HEK293 (cell line): Measurements from ENCODE around the gene ABL2.

Experiments used
- CTCF ChIA-PET: fragments of 350-600 bp; formaldehyde crosslinking; extraction: SDS; loops from one replicate; lab custom pipeline; 2021; ENCODE audit warnings: antibody characterized with exemption; lab: Yijun Ruan, JAX
- POLR2A ChIA-PET: fragments of 300-600 bp; formaldehyde crosslinking; extraction: SDS; loops from one replicate; lab custom pipeline; 2020; ENCODE audit warnings: antibody characterized with exemption, inconsistent platforms; lab: Yijun Ruan, JAX
- H3K27ac ChIP-seq: fragments of 200-500 bp; sonication (Bioruptor generic); 2 replicates; pipeline ENCODE4 v1.5.1; 2014; ENCODE audit warnings: low read depth, low read length, control low read depth, inconsistent platforms; ENCODE audit errors: extremely low read depth
- H3K36me3 ChIP-seq, 2 experiments: fragments of 200-500 bp in 1 of 2; sonication (Bioruptor generic) in 1 of 2; 1 replicate in 1 of 2; 2 replicates in 1 of 2; pipeline ENCODE4 v1.5.1; 2014 to 2017; ENCODE audit warnings: inconsistent platforms in 2 of 2, low read length in 2 of 2; ENCODE audit not compliant: control insufficient read depth in 2 of 2, insufficient read depth in 1 of 2
- H3K4me1 ChIP-seq: fragments of 200-500 bp; sonication (Bioruptor generic); 2 replicates; pipeline ENCODE4 v1.5.1; 2014; ENCODE audit warnings: mild to moderate bottlenecking, low read length, inconsistent platforms; ENCODE audit not compliant: control insufficient read depth, insufficient read depth
- H3K4me3 ChIP-seq: 2 replicates; pipeline ENCODE4 v1.5.1; 2011; ENCODE audit warnings: low read depth, mild to moderate bottlenecking, control low read depth, low read length, moderate library complexity
- H3K9me3 ChIP-seq: fragments of 200-500 bp; sonication (Bioruptor generic); 2 replicates; pipeline ENCODE4 v1.5.1; 2014; ENCODE audit warnings: low read depth, low read length, inconsistent platforms; ENCODE audit not compliant: control insufficient read depth, insufficient read depth
- WT1 ChIP-seq: fragments of 450-650 bp; formaldehyde crosslinking; IDR thresholded peaks from 2 replicates; pipeline ENCODE4 v1.5.1; 2016; ENCODE audit warnings: missing biosample characterization, missing genetic modification characterization
- ZBTB17 ChIP-seq: fragments of 450-650 bp; formaldehyde crosslinking; IDR thresholded peaks from 2 replicates; pipeline ENCODE4 v1.5.1; 2016; ENCODE audit warnings: missing biosample characterization, missing genetic modification characterization
- ZNF202 ChIP-seq: fragments of 450-650 bp; formaldehyde crosslinking; IDR thresholded peaks from 2 replicates; pipeline ENCODE4 v1.5.1; 2016; ENCODE audit warnings: missing biosample characterization, missing genetic modification characterization, borderline replicate concordance
- ZNF37A ChIP-seq: fragments of 450-650 bp; IDR thresholded peaks from 2 replicates; pipeline ENCODE4 v1.5.1; 2018; ENCODE audit warnings: missing biosample characterization, missing genetic modification characterization
- ZNF48 ChIP-seq: fragments of 450-650 bp; formaldehyde crosslinking; IDR thresholded peaks from 2 replicates; pipeline ENCODE4 v1.5.1; 2016; ENCODE audit warnings: missing biosample characterization, missing genetic modification characterization
- ZNF544 ChIP-seq: fragments of 450-650 bp; formaldehyde crosslinking; IDR thresholded peaks from 2 replicates; pipeline ENCODE4 v1.5.0; 2017; ENCODE audit warnings: missing biosample characterization, missing genetic modification characterization
- ZNF561 ChIP-seq: fragments of 450-650 bp; IDR thresholded peaks from 2 replicates; pipeline ENCODE4 v1.5.1; 2018; ENCODE audit warnings: missing biosample characterization, missing genetic modification characterization, borderline replicate concordance
- ZNF610 ChIP-seq: fragments of 450-650 bp; formaldehyde crosslinking; IDR thresholded peaks from 2 replicates; pipeline ENCODE4 v1.5.1; 2016; ENCODE audit warnings: missing biosample characterization, missing genetic modification characterization, borderline replicate concordance
- ZNF629 ChIP-seq: fragments of 450-650 bp; formaldehyde crosslinking; IDR thresholded peaks from 2 replicates; pipeline ENCODE4 v1.5.1; 2017; ENCODE audit warnings: missing biosample characterization, missing genetic modification characterization
- ZNF701 ChIP-seq: fragments of 450-650 bp; formaldehyde crosslinking; IDR thresholded peaks from 2 replicates; pipeline ENCODE4 v1.5.1; 2016; ENCODE audit warnings: missing biosample characterization, missing genetic modification characterization
- ZNF76 ChIP-seq: fragments of 450-650 bp; formaldehyde crosslinking; IDR thresholded peaks from 2 replicates; pipeline ENCODE4; 2016; ENCODE audit warnings: low read depth, missing biosample characterization, missing genetic modification characterization, borderline replicate concordance
- TF ChIP-seq, protein P1 (sequence below): fragments of 450-650 bp; formaldehyde crosslinking; IDR thresholded peaks from 2 replicates; pipeline ENCODE4 v1.5.1; 2017; ENCODE audit warnings: missing biosample characterization, missing genetic modification characterization
- TF ChIP-seq, protein P2 (sequence below): fragments of 450-650 bp; formaldehyde crosslinking; conservative IDR thresholded peaks from 2 replicates; pipeline ENCODE4 v1.5.1; 2016; ENCODE audit warnings: low read depth, missing biosample characterization, missing genetic modification characterization
- TF ChIP-seq, protein P3 (sequence below): fragments of 450-650 bp; formaldehyde crosslinking; IDR thresholded peaks from 2 replicates; pipeline ENCODE4 v1.5.1; 2017; ENCODE audit warnings: missing biosample characterization, mild to moderate bottlenecking, missing genetic modification characterization, moderate library complexity
- TF ChIP-seq, protein P4 (sequence below): fragments of 450-650 bp; formaldehyde crosslinking; IDR thresholded peaks from 2 replicates; pipeline ENCODE4 v1.5.1; 2016; ENCODE audit warnings: missing biosample characterization, missing genetic modification characterization
- TF ChIP-seq, protein P5 (sequence below): fragments of 450-650 bp; formaldehyde crosslinking; IDR thresholded peaks from 2 replicates; pipeline ENCODE4 v1.5.1; 2016; ENCODE audit warnings: missing biosample characterization, missing genetic modification characterization

Gene ABL2

DNA sequence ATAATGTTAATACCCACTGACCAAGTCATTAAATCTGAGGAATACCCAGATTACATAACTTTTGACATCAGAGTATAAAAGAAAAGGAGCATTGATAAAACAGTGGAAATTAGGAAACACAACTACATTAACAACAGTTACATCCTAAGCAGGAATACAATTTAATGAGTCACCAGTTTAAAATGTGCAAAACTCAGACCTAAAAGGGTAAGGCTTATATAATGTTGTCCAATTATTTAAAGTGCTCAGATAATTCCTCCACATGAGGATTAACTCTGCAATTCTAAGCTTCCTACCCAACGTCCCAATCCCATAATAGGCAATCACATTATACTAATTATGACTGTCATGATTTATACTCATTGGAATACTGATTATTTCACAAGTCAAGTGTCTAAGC, 50.5 kb downstream of the ABL2 start:
- Histone ChIP-seq H3K36me3 (no peaks in the 10 kb centered on the region), H3K27ac (no peak overlapping the region), H3K4me3 (no peak overlapping the region), H3K4me1 (no peaks in the 10 kb centered on the region; the same call in 1 of the 2 replicates), H3K9me3 (no peaks in the 10 kb centered on the region)
- ChIA-PET POLR2A (no interaction called here), CTCF (interaction anchor here (0.7 kb wide), 3 partner anchors 161 to 609 kb away, joined by 3 to 4 read pairs (median 4); no protein-coding TSS in a partner anchor)
- TF ChIP-seq, protein P1, sequence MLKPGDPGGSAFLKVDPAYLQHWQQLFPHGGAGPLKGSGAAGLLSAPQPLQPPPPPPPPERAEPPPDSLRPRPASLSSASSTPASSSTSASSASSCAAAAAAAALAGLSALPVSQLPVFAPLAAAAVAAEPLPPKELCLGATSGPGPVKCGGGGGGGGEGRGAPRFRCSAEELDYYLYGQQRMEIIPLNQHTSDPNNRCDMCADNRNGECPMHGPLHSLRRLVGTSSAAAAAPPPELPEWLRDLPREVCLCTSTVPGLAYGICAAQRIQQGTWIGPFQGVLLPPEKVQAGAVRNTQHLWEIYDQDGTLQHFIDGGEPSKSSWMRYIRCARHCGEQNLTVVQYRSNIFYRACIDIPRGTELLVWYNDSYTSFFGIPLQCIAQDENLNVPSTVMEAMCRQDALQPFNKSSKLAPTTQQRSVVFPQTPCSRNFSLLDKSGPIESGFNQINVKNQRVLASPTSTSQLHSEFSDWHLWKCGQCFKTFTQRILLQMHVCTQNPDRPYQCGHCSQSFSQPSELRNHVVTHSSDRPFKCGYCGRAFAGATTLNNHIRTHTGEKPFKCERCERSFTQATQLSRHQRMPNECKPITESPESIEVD (tag by site-specific recombination), result peak; percentile 65
- TF ChIP-seq ZBTB17 (0 out of 2 replicates have a peak, but pooled peaks have one; percentile 12), ZNF37A (tag by site-specific recombination) (no peak), ZNF202 (tag by site-specific recombination) (no peak), WT1 (tag by site-specific recombination) (0 out of 2 replicates have a peak, but pooled peaks have one; percentile 25), ZNF561 (tag by site-specific recombination) (no peak), ZNF544 (tag by site-specific recombination) (no peak), ZNF76 (tag by site-specific recombination) (no peak), ZNF48 (tag by site-specific recombination) (no peak), ZNF701 (no peak), ZNF629 (tag by site-specific recombination) (no peak)
- TF ChIP-seq, protein P2, sequence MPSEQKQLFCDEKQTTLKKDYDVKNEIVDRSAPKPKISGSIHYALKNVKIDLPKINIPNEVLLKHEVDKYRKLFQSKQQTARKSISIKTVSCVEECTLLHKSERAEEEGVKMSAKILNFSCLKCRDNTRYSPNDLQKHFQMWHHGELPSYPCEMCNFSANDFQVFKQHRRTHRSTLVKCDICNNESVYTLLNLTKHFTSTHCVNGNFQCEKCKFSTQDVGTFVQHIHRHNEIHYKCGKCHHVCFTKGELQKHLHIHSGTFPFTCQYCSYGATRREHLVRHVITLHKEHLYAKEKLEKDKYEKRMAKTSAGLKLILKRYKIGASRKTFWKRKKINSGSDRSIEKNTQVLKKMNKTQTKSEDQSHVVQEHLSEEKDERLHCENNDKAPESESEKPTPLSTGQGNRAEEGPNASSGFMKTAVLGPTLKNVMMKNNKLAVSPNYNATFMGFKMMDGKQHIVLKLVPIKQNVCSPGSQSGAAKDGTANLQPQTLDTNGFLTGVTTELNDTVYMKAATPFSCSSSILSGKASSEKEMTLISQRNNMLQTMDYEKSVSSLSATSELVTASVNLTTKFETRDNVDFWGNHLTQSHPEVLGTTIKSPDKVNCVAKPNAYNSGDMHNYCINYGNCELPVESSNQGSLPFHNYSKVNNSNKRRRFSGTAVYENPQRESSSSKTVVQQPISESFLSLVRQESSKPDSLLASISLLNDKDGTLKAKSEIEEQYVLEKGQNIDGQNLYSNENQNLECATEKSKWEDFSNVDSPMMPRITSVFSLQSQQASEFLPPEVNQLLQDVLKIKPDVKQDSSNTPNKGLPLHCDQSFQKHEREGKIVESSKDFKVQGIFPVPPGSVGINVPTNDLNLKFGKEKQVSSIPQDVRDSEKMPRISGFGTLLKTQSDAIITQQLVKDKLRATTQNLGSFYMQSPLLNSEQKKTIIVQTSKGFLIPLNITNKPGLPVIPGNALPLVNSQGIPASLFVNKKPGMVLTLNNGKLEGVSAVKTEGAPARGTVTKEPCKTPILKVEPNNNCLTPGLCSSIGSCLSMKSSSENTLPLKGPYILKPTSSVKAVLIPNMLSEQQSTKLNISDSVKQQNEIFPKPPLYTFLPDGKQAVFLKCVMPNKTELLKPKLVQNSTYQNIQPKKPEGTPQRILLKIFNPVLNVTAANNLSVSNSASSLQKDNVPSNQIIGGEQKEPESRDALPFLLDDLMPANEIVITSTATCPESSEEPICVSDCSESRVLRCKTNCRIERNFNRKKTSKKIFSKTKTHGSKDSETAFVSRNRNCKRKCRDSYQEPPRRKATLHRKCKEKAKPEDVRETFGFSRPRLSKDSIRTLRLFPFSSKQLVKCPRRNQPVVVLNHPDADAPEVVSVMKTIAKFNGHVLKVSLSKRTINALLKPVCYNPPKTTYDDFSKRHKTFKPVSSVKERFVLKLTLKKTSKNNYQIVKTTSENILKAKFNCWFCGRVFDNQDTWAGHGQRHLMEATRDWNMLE, result no peak
- TF ChIP-seq, protein P3, sequence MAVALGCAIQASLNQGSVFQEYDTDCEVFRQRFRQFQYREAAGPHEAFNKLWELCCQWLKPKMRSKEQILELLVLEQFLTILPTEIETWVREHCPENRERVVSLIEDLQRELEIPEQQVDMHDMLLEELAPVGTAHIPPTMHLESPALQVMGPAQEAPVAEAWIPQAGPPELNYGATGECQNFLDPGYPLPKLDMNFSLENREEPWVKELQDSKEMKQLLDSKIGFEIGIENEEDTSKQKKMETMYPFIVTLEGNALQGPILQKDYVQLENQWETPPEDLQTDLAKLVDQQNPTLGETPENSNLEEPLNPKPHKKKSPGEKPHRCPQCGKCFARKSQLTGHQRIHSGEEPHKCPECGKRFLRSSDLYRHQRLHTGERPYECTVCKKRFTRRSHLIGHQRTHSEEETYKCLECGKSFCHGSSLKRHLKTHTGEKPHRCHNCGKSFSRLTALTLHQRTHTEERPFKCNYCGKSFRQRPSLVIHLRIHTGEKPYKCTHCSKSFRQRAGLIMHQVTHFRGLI (tag by site-specific recombination), result no peak
- TF ChIP-seq, protein P4, sequence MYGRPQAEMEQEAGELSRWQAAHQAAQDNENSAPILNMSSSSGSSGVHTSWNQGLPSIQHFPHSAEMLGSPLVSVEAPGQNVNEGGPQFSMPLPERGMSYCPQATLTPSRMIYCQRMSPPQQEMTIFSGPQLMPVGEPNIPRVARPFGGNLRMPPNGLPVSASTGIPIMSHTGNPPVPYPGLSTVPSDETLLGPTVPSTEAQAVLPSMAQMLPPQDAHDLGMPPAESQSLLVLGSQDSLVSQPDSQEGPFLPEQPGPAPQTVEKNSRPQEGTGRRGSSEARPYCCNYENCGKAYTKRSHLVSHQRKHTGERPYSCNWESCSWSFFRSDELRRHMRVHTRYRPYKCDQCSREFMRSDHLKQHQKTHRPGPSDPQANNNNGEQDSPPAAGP, result no peak

DNA sequence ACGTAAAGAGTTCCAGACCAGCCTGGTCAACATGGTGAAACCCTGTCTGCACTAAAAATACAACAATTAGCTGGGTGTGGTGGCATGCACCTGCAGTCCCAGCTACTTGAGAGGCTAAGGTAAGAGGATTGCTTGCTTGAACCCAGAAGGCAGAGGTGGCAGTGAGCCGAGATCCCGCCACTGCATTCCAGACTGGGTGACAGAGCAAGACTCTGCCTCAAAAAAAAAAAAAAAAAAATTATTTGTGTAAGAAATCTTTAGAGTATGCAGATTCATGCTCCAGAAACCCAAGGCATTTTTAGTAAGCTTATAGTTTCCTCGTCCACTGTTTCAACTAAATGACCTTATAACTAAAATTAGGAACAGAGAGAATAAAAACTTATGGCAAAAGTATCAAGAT, 51.3 kb downstream of the ABL2 start:
- no peak for TF ChIP-seq ZNF610 (tag by site-specific recombination)
- TF ChIP-seq, protein P5, sequence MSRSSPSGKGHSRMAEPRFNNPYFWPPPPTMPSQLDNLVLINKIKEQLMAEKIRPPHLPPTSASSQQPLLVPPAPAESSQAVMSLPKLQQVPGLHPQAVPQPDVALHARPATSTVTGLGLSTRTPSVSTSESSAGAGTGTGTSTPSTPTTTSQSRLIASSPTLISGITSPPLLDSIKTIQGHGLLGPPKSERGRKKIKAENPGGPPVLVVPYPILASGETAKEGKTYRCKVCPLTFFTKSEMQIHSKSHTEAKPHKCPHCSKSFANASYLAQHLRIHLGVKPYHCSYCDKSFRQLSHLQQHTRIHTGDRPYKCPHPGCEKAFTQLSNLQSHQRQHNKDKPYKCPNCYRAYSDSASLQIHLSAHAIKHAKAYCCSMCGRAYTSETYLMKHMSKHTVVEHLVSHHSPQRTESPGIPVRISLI (tag by site-specific recombination), result 0 out of 2 replicates have a peak, but pooled peaks have one; percentile 20
- ChIA-PET CTCF (interaction anchor here (0.6 to 0.7 kb wide), 2 partner anchors 101 to 610 kb away, joined by 3 to 4 read pairs; no protein-coding TSS in a partner anchor), POLR2A (no interaction called here)
- H3K36me3 ChIP-seq, result no peaks in the 10 kb centered on the region
- no peaks in the 10 kb centered on the region for H3K9me3 ChIP-seq
- no peaks in the 10 kb centered on the region; the same call in 1 of the 2 replicates for H3K4me1 ChIP-seq
- no peak overlapping the region for H3K27ac ChIP-seq
- no peak overlapping the region for H3K4me3 ChIP-seq
